CD14-positive monocyte (primary cell): ENCODE results near the gene EMILIN2. TPM values are rescaled to one million over a fixed set of nuclear protein-coding genes. Genes with fewer than 3 reads are reported as not detected.

Source experiments
- DNase-seq, 3 donors: peaks; one replicate each; pipeline ENCODE4 v3.0.0-alpha.2; 2011 to 2022
- H2AFZ ChIP-seq: 2 replicates; pipeline ENCODE4 v1.6.0; 2012; ENCODE audit warnings: mild to moderate bottlenecking, low read depth, low read length, inconsistent platforms; ENCODE audit not compliant: insufficient read depth, poor library complexity, severe bottlenecking
- H3K27ac ChIP-seq, 2 donors: 1 replicate in 1 of 2; 2 replicates in 1 of 2; pipeline ENCODE4 v1.5.1; 2012 to 2013; ENCODE audit warnings: low read length in 2 of 2, control low read depth in 1 of 2, inconsistent platforms in 1 of 2, low read depth in 1 of 2, mild to moderate bottlenecking in 1 of 2
- H3K27me3 ChIP-seq, 2 donors: one replicate each; pipeline versions ENCODE4 v1.6.0 to v1.6.1; 2011 to 2013; ENCODE audit warnings: low read length in 2 of 2; ENCODE audit not compliant: control insufficient read depth in 2 of 2, insufficient read depth in 2 of 2
- H3K36me3 ChIP-seq, 2 donors: replicated peaks in 1 of 2; 1 replicate in 1 of 2; 2 replicates in 1 of 2; pipeline versions ENCODE4 v1.5.1 to v1.6.1; 2012 to 2013; ENCODE audit warnings: low read length in 2 of 2, control low read depth in 1 of 2, inconsistent platforms in 1 of 2, mild to moderate bottlenecking in 1 of 2; ENCODE audit not compliant: insufficient read depth in 2 of 2, control insufficient read depth in 1 of 2
- H3K4me1 ChIP-seq, 2 donors: 1 replicate in 1 of 2; 2 replicates in 1 of 2; pipeline versions ENCODE4 v1.5.1 to v1.6.1; 2012 to 2013; ENCODE audit warnings: low read length in 2 of 2, control low read depth in 1 of 2, inconsistent platforms in 1 of 2, mild to moderate bottlenecking in 1 of 2, moderate library complexity in 1 of 2; ENCODE audit not compliant: insufficient read depth in 2 of 2, control insufficient read depth in 1 of 2
- H3K4me2 ChIP-seq: replicated peaks from 2 replicates; pipeline ENCODE3; 2012; ENCODE audit warnings: low read length, moderate library complexity, mild to moderate bottlenecking; ENCODE audit not compliant: poor library complexity, severe bottlenecking; ENCODE audit errors: extremely low read depth
- H3K4me3 ChIP-seq, 3 experiments: fragments of 200-600 bp in 1 of 3; sonication (generic) in 1 of 3; replicated peaks in 1 of 3; 1 replicate in 2 of 3; 2 replicates in 1 of 3; pipeline ENCODE4 v1.5.1; 2011 to 2013; ENCODE audit warnings: low read length in 3 of 3, mild to moderate bottlenecking in 3 of 3, control low read depth in 2 of 3, low read depth in 2 of 3, inconsistent platforms in 1 of 3, moderate library complexity in 1 of 3
- H3K79me2 ChIP-seq: 2 replicates; pipeline ENCODE4 v1.6.0; 2012; ENCODE audit warnings: mild to moderate bottlenecking, control low read depth, inconsistent platforms, low read length, moderate library complexity; ENCODE audit not compliant: insufficient read depth
- H3K9ac ChIP-seq: 2 replicates; pipeline ENCODE4 v1.6.0; 2017; ENCODE audit warnings: low read length, mild to moderate bottlenecking; ENCODE audit not compliant: insufficient read depth, poor library complexity, severe bottlenecking
- H3K9me3 ChIP-seq, 2 donors: replicated peaks in 1 of 2; 1 replicate in 1 of 2; 2 replicates in 1 of 2; pipeline versions ENCODE4 v1.5.1 to v1.6.1; 2012 to 2013; ENCODE audit warnings: low read length in 2 of 2, control low read depth in 1 of 2; ENCODE audit not compliant: control insufficient read depth in 1 of 2, insufficient read depth in 1 of 2
- H4K20me1 ChIP-seq: 2 replicates; pipeline ENCODE4 v1.6.0; 2012; ENCODE audit warnings: mild to moderate bottlenecking, low read length, control low read depth, moderate library complexity; ENCODE audit not compliant: insufficient read depth
- H3K27ac Mint-ChIP-seq, 7 donors: one replicate each; pipeline ENCODE4 v1.8.0; 2020; ENCODE audit warnings: mild to moderate bottlenecking in 7 of 7, mixed read lengths in 7 of 7, moderate library complexity in 6 of 7, inconsistent platforms in 2 of 7
- H3K27me3 Mint-ChIP-seq, 3 donors: one replicate each; pipeline ENCODE4 v1.8.0; 2021 to 2022; ENCODE audit warnings: low read depth in 3 of 3, mild to moderate bottlenecking in 3 of 3, mixed read lengths in 3 of 3, moderate library complexity in 3 of 3, inconsistent platforms in 1 of 3
- H3K36me3 Mint-ChIP-seq, 2 donors: one replicate each; pipeline ENCODE4 v1.8.0; 2020; ENCODE audit warnings: mixed read lengths in 2 of 2, inconsistent platforms in 1 of 2, mild to moderate bottlenecking in 1 of 2
- H3K4me1 Mint-ChIP-seq: one replicate; pipeline ENCODE4 v1.8.0; 2020; ENCODE audit warnings: mild to moderate bottlenecking, mixed read lengths
- H3K4me3 Mint-ChIP-seq, 2 donors: one replicate each; pipeline ENCODE4 v1.8.0; 2020; ENCODE audit warnings: mild to moderate bottlenecking in 2 of 2, mixed read lengths in 2 of 2, moderate library complexity in 1 of 2
- H3K9me3 Mint-ChIP-seq, 7 donors: one replicate each; pipeline ENCODE4 v1.8.0; 2020 to 2022; ENCODE audit warnings: mixed read lengths in 7 of 7, mild to moderate bottlenecking in 6 of 7, moderate library complexity in 6 of 7, inconsistent platforms in 2 of 7
- WGBS: methylation state at CpG from one replicate; pipeline ENCODE4 v1.1.5; 2013; ENCODE audit warnings: missing lambda C conversion rate; ENCODE audit not compliant: insufficient coverage; 5-methylcytosine and 5-hydroxymethylcytosine counted together
- intact Hi-C, 2 donors: fragments of 100-400 bp; cut with micrococcal nuclease; formaldehyde crosslinking; loops; one replicate each; pipeline versions ENCODE4 v1.15.0 to v1.15.1; 2023
- polyA plus RNA-seq, 3 donors: library from polyadenylated mRNA; depleted of rRNA in 1 of 3; unstranded in 2 of 3; stranded (reverse) in 1 of 3; fragments of 300-500 nt in 2 of 3; fragments of >200 nt in 1 of 3; fragmentation: Illumina TruSeq in 2 of 3; gene quantifications; 1 replicate in 2 of 3; 2 replicates in 1 of 3; pipeline ENCODE4 v1.2.3, GENCODE V29; 2012 to 2021
- TF ChIP-seq, protein P1 (sequence below): fragments of 200-600 bp; IDR thresholded peaks from one replicate; pipeline ENCODE4 v1.8.0; 2022; ENCODE audit warnings: antibody characterized with exemption, mild to moderate bottlenecking

EMILIN2 gene
- polyA plus RNA-seq, 3 donors, result 30.5 to 43.2 (median 33.8) TPM

DNA sequence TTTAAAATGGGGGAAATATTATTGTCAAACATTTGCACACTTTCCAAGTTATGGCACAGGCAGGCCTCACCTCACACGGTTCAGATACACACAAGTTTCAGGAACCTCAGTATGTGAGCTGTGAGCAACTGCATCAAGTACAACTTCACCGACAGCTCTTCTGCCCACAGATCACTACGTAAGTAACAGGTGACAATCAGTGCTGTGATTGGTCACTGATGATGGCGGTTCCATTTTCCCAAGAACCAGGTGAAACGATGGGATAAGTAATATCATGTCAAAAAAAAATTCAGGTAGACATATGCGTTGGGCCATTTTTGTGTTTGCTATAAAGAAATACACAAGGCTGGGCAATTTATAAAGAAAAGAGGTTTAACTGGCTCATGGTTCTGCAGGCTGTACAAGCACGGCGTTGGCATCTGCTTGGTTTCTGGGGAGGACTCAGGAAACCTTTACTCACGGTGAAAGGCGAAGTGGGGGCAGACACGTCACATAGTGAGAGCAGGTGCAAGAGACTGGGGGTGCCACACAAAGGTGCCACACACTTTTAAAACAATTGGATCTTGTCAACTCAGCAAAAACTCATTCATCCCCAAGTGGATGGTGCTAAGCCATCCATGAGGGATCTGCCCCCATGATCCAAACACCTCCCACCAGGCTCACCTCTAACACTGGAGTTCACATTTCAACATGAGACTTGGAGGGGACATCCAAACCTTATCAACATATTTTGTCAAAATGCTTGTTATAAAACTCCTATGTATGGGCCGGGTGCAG is 108.3 kb downstream of the EMILIN2 start:
- no peak overlapping the region for H2AFZ ChIP-seq
- H3K36me3 ChIP-seq, result peaks cover 46 to 74% of the 10 kb centered on the region in 2 donors
- no peak overlapping the region for H3K9ac ChIP-seq
- DNase-seq, result no peak
- H3K79me2 ChIP-seq, result peaks cover 12% of the 10 kb centered on the region
- Mint-ChIP-seq H3K36me3 (peaks cover 50 to 60% of the 10 kb centered on the region in 2 donors), H3K4me1 (peaks cover 31% of the 10 kb centered on the region), H3K27ac (no peak overlapping the region), H3K27me3 (no peaks in the 10 kb centered on the region), H3K9me3 (no peaks in the 10 kb centered on the region), H3K4me3 (no peak overlapping the region)
- TF ChIP-seq, protein P1, sequence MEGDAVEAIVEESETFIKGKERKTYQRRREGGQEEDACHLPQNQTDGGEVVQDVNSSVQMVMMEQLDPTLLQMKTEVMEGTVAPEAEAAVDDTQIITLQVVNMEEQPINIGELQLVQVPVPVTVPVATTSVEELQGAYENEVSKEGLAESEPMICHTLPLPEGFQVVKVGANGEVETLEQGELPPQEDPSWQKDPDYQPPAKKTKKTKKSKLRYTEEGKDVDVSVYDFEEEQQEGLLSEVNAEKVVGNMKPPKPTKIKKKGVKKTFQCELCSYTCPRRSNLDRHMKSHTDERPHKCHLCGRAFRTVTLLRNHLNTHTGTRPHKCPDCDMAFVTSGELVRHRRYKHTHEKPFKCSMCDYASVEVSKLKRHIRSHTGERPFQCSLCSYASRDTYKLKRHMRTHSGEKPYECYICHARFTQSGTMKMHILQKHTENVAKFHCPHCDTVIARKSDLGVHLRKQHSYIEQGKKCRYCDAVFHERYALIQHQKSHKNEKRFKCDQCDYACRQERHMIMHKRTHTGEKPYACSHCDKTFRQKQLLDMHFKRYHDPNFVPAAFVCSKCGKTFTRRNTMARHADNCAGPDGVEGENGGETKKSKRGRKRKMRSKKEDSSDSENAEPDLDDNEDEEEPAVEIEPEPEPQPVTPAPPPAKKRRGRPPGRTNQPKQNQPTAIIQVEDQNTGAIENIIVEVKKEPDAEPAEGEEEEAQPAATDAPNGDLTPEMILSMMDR, result no peak
- WGBS, result 98% methylated on average over 8 of the region's 12 CpGs
- no peaks in the 10 kb centered on the region for H3K27me3 ChIP-seq
- intact Hi-C loops, result loop anchor here in 1 of 2 donors (5.0 kb wide), 1 partner anchor 37 kb away; no protein-coding TSS in a partner anchor
- H3K27ac ChIP-seq, result no peak overlapping the region
- H3K9me3 ChIP-seq, result no peaks in the 10 kb centered on the region
- H3K4me1 ChIP-seq, result peaks cover 27 to 29% of the 10 kb centered on the region in 2 donors
- no peaks in the 10 kb centered on the region for H4K20me1 ChIP-seq
- H3K4me2 ChIP-seq, result no peak overlapping the region
- no peak overlapping the region for H3K4me3 ChIP-seq

- H3K4me2 ChIP-seq, result no peak overlapping the region
- DNase-seq, result no peak
- H4K20me1 ChIP-seq, result no peaks in the 10 kb centered on the region
- Mint-ChIP-seq H3K4me1 (peaks cover 38% of the 10 kb centered on the region), H3K27me3 (no peaks in the 10 kb centered on the region), H3K27ac (peak overlapping the region in 3 of 7 donors; percentile 13 to 64 (median 28)), H3K36me3 (peaks cover 40 to 50% of the 10 kb centered on the region in 2 donors), H3K9me3 (no peaks in the 10 kb centered on the region), H3K4me3 (no peak overlapping the region)
- H2AFZ ChIP-seq, result no peak overlapping the region
- intact Hi-C loops, result no loop called here
- WGBS, result 81% methylated on average over 4 of the region's 7 CpGs
- H3K9ac ChIP-seq, result no peak overlapping the region
- H3K79me2 ChIP-seq, result peaks cover 17% of the 10 kb centered on the region
- H3K4me1 ChIP-seq, result peaks cover 35 to 39% of the 10 kb centered on the region in 2 donors
- TF ChIP-seq, protein P1, result no peak
- H3K36me3 ChIP-seq, result peaks cover 36 to 64% of the 10 kb centered on the region in 2 donors
- H3K9me3 ChIP-seq, result no peaks in the 10 kb centered on the region
- no peaks in the 10 kb centered on the region for H3K27me3 ChIP-seq
- H3K4me3 ChIP-seq, result no peak overlapping the region
- H3K27ac ChIP-seq, result peak overlapping the region in 1 of 2 donors; percentile 10
These were observed 109.2 kb downstream of the EMILIN2 start for GRCh38 chr18:2956056-2956455.
